HG02642 (cell line): ENCODE results near the gene GLA.

Source experiments
- ATAC-seq: cut with Tn5 transposase; IDR thresholded peaks from one replicate; pipeline ENCODE4 v1.9.1; 2021; ENCODE audit warnings: mild to moderate bottlenecking; ENCODE audit not compliant: unreplicated experiment, poor library complexity

GLA gene

DNA sequence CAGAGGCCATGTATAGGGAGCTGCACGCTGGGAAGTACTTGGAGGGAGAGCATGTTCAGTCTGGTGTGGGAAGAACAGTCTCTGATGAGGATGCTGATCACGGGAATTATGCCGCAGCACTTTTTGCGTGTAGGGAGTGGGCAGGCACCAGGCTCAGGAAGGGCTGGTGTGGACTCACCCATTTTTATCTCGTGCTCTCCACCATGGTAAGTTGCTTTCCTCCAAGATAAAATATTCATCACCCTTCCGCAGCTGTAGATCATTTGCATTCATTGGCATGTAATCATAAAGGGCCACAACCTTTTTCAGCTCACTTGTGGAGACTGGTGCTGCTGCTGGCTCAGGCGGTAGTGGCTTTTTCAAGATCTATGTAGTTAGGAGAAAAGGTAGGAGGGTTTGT lies 47.3 kb downstream of the GLA start:
- no peak for ATAC-seq

DNA sequence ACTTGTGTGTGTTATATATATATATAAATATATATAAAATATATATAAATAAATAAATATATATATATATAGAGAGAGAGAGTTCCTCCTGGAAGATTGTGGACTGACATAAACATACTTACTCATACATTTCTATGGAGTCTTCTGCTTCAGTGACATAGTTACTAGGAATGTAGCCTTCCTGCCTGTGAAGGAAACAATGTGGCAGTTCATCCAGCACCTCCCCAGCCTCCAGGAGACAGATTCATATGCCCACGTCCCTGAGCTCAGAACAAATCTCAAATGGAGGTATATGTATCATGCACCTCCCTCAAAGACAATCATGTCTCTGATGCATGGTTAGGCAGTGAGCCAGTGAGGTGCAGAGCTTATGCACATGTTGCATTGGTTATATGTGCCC lies 47.8 kb downstream of the GLA start:
- ATAC-seq = no peak

DNA sequence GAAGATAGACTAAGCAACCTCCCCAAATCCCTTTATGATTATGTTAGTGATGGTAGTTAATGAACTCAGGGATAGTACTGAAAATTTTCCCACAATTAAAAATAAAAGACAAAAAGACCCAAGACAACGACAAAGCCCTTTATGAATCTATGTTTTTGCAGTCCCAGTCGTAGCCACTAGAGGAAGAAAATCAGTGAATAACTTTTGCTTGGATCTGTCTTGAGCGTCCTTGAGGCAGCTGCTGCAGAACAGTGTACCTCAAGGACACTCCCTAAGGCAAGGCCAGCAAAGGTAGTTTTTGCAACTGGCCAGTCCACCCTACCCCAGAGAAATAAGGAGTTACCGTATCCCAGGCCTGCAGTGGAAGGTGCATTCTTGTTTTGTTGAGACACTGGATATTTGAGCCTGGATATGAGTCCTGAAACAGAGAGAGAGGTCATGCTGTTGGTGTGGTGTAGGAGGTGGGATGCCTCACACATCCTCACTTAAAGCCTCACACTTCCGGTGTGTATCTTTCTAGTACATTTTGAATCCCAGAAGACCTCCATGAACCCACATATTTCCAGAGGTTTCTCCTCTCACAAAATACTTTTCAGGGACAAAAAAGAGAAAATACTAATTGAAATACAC lies 50.4 kb downstream of the GLA start:
- ATAC-seq = no peak

DNA sequence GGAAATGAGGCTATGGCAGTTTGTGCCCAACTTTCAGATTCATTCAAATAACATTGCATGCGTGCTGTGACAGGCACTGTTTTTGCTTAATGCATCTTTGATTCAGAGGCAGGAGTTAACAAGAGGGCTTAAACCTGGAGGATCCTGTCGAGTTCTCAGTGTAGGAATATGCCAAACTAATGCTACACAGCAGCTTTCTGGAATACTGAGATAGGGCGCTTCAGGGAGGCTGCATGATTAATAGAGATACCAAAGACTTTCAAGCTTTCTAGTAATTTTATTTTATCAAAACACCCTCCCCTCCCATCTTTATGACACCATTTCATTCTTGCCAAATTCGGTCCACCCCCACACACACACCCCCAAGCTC lies 58.5 kb downstream of the GLA start:
- peak; percentile 1 for ATAC-seq

DNA sequence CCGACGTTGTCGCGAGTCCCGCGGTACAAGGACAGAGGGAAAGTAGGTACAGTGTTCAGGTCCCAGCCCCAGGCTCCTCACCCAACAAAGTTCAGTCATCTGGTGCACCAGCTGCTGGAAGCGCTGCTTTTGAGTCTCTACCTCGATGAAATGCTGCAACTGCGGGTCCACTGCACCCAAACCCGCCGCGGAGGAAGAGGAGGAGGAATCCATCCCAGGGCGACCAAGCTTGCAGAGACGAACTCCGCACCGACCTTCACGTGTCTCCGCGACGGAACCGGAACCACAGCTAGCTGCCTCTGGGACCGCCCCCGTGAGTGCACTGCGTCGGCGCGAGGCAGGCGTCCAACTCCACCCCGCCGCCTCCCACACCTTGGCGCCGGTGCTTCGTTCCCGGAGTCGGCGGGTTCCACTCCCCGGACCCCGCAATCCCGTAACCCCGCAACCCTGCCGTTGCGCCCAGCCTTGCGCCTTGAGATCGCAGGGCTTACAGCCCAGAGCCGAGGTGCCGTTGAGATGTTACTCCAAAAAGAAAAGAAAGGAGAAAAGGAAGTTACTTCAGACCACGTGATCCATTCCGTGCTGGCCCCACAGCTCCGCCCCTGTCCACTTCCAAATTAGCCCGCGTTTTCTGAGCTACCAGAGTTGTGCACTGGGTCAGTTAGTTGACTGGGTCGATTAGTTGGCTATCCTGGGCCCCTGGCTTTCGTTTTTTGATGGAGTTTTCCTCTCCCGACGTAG lies 59.1 kb downstream of the GLA start, which contains the start of gene TIMM8A:
TSS of gene TIMM8A (minus strand) at position 291 of the 741 bp plus-strand sequence. CDS start at position 213, 78 bp downstream.
- peak; percentile 98 for ATAC-seq

DNA sequence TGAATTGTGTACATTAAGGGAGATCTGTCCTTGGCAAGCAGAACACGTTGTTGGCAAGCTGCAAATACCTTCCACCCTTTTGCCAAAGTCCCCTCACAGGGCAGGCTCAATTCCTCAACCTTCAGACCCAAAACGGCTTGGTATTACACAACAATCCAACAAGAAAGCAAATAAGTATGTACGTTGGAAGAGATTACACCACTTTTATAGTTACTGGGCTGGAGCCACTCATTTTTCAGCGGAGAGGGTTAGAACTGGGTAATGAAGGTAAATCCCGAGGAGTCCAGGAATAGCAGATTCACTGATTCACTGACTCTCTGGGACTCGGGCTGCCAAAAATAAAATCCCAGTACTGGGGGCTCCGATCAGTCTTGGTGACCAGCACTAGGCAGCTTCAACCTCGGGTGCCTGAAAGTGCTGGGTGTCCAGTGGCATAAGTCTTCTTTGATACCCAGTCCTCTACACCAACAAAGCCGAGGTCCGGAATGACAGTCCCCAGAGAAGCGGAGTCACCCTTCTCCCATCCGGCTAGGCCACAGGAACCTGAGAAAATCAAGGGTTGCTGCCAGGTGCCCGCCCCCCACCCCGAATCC lies 59.8 kb downstream of the GLA start:
- peak; percentile 25 for ATAC-seq
